Activated naive CD8-positive, alpha-beta T cell treated with anti-CD3 and anti-CD28 coated beads for 36 hours (primary cell): ENCODE data around the gene U2AF1. TPM values are rescaled to one million over a fixed set of nuclear protein-coding genes. Genes with fewer than 3 reads are reported as not detected.
"Not testable (repeated sequence)": the region's sequence is repeated elsewhere in the genome, so short reads cannot be mapped to it uniquely, and the experiment has no call there.

Experiments
- DNase-seq: peaks from one replicate; pipeline ENCODE4 v3.0.0; 2021
- H3K27ac Mint-ChIP-seq: one replicate; pipeline ENCODE4 v1.8.0; 2022; ENCODE audit warnings: mild to moderate bottlenecking, moderate library complexity, mixed read lengths
- H3K27me3 Mint-ChIP-seq: one replicate; pipeline ENCODE4 v1.8.0; 2022; ENCODE audit warnings: mild to moderate bottlenecking, mixed read lengths
- H3K36me3 Mint-ChIP-seq: one replicate; pipeline ENCODE4 v1.8.0; 2021; ENCODE audit warnings: mild to moderate bottlenecking, mixed read lengths
- H3K4me1 Mint-ChIP-seq: one replicate; pipeline ENCODE4 v1.8.0; 2021; ENCODE audit warnings: mixed read lengths
- H3K4me3 Mint-ChIP-seq: one replicate; pipeline ENCODE4 v1.8.0; 2022; ENCODE audit warnings: mild to moderate bottlenecking, moderate library complexity, mixed read lengths
- H3K9me3 Mint-ChIP-seq: one replicate; pipeline ENCODE4 v1.8.0; 2022; ENCODE audit warnings: mixed read lengths
- total RNA-seq, 2 experiments: library from RNA; stranded (reverse); gene quantifications; one replicate each; pipeline ENCODE4 v1.2.3, GENCODE V29; 2021

Gene U2AF1
- total RNA-seq, 2 experiments from 2014 or later, result 20.6 to 21.2 TPM

GRCh38 chr21:43064265-43064917, 43.0 kb downstream of the U2AF1 start:
- not testable (repeated sequence) for H3K36me3 Mint-ChIP-seq, H3K4me1 Mint-ChIP-seq, H3K4me3 Mint-ChIP-seq, H3K27ac Mint-ChIP-seq, DNase-seq, H3K9me3 Mint-ChIP-seq, H3K27me3 Mint-ChIP-seq

DNA sequence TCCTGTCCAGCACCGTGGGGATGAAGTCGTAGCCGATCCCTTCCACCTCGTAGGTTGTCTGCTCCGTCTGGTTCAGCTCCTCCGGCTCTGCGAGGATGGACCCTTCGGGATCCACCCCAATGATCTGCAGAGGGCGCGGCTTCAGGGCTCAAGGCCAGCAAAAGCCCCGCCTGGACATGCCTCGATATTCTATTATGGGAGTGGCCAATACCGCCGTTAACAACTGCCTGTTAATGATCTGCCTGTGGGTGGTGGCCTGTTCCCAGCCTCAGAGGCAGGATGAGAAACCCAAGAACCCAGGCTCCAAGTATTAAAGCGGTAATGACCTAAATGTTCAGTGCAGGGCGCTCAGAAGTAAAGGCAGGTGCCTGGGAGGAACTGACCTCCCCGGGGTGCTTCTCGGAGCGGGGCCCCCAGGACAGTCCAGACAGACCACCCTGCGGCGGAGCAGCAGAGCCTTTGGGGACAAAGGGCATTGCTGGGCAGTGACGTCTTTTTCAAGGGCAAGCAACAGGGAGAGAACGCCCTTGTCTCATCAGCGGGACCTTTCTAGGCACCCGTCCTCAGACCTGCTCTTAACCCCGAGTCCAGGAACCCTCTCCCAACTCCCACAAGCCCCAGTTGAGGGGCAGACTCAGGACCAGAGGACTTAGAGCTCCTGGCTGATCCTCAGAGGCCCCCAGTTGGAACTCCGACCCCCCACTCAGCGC, 44.3 kb downstream of the U2AF1 start:
- not testable (repeated sequence) for H3K36me3 Mint-ChIP-seq, DNase-seq, H3K27ac Mint-ChIP-seq, H3K27me3 Mint-ChIP-seq, H3K4me1 Mint-ChIP-seq, H3K9me3 Mint-ChIP-seq, H3K4me3 Mint-ChIP-seq

- DNase-seq, H3K27ac Mint-ChIP-seq, H3K4me1 Mint-ChIP-seq, H3K9me3 Mint-ChIP-seq, H3K36me3 Mint-ChIP-seq, H3K27me3 Mint-ChIP-seq, H3K4me3 Mint-ChIP-seq: not testable (repeated sequence)
Observed at GRCh38 chr21:43053112-43053511, 54.3 kb downstream of the U2AF1 start.

DNA sequence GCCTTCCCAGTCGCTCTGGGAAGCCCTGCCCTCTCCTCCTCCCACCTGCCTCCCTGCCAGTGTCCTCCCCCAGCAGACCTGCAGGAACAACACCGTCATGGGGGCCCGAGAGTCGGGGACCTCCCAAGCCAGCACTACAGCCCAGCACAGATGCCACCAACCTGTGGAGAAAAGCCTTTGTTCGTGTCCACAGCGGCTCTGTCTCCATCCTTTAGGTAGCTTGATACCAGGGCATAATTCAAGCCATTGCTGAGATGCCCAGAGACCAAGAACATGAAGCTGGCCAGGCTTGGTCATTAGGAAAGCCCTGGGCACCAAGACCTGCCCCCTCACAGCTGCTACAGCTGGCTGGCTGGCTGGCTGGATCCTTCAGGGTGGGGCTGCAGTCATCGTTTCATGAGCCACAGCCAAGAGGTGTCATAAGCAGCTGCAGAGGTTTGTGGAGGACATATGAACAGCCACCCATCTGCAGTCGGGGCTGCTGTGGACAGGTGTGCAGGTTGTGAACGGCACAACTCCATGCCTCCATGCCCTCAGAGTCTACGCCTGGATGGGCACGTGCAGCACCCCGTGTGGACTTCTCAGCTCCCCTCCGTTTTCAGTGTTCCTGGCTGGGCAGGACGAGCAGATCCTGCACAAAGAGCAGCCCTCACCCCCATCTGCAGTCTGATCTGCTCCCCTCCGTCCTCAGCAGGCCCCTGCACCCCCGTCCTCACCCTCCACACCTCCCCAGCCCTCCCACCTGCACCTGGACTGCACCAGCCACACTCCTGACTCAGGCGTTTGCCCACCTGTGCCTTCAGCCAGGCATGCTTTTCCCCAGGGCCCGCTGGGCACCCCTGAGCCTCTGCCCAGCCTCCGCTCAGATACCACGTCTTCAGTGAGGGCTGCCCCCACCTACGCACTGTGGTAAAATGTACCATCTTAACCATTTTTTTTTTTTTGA, 61.2 kb downstream of the U2AF1 start:
- not testable (repeated sequence) for H3K9me3 Mint-ChIP-seq, H3K27me3 Mint-ChIP-seq, H3K4me1 Mint-ChIP-seq, H3K4me3 Mint-ChIP-seq, H3K36me3 Mint-ChIP-seq, H3K27ac Mint-ChIP-seq, DNase-seq

- H3K4me1 Mint-ChIP-seq, H3K4me3 Mint-ChIP-seq, DNase-seq, H3K27ac Mint-ChIP-seq, H3K27me3 Mint-ChIP-seq, H3K9me3 Mint-ChIP-seq, H3K36me3 Mint-ChIP-seq: not testable (repeated sequence)
Observed at GRCh38 chr21:43045165-43045875, 62.0 kb downstream of the U2AF1 start.

GRCh38 chr21:43044547-43044946, 62.8 kb downstream of the U2AF1 start:
- not testable (repeated sequence) for H3K4me1 Mint-ChIP-seq, H3K27ac Mint-ChIP-seq, H3K9me3 Mint-ChIP-seq, DNase-seq, H3K36me3 Mint-ChIP-seq, H3K4me3 Mint-ChIP-seq, H3K27me3 Mint-ChIP-seq

DNA sequence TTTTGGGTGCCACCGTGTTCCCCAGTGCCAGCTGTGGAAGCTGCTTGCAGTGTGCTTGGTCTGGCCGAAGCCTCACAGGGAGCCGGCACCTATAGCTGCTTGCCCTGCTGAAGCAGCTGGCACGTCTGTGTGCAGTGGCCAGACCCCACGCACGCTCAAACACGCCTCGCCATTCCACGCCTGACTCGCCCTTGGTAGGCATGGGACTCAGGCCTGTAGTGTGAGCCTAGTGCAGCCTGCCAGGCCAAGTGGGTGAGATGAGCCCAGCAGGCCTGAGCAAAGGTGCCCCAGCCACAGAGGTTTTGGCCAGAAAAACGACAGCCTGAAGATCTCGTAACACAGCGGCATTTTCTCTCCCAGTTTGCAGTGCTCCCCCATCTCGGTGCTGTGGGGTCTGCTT, 64.1 kb downstream of the U2AF1 start:
- H3K4me3 Mint-ChIP-seq, H3K36me3 Mint-ChIP-seq, H3K27ac Mint-ChIP-seq: not testable (repeated sequence)

More for the DNA sequence above, 64.1 kb downstream of the U2AF1 start:
- H3K9me3 Mint-ChIP-seq, DNase-seq, H3K4me1 Mint-ChIP-seq, H3K27me3 Mint-ChIP-seq: not testable (repeated sequence)

Other genes starting within 250 kb of the U2AF1 start
- 10 to 100 TPM; 54.0 to 56.7 TPM for gene WDR4, start 228.0 kb downstream of the U2AF1 start, total RNA-seq
- 10 to 100 TPM; 34.2 to 34.3 TPM for gene NDUFV3, start 214.3 kb downstream of the U2AF1 start, total RNA-seq
- under 1 TPM; 0.23 to 0.32 TPM for gene ERVH48-1, start 181.9 kb downstream of the U2AF1 start, total RNA-seq
- gene PKNOX1, start 133.0 kb downstream of the U2AF1 start, total RNA-seq, result 10 to 100 TPM; 17.8 to 18.5 TPM
- gene CBS, start 31.7 kb downstream of the U2AF1 start, total RNA-seq, result 10 to 100 TPM; 29.6 to 30.6 TPM
- not detected for gene CRYAA, start 61.4 kb upstream of the U2AF1 start, total RNA-seq